Nucleus accumbens (tissue), 56 donors: Measurements from ENCODE around the gene ZSCAN20.
A peak's percentile ranks its signal among the peaks of the same experiment; 100 is the strongest.

Experiments used
- DNase-seq, 56 donors: peaks; one replicate each; lab custom pipeline; 2025; lab: John Stamatoyannopoulos, UW

The ZSCAN20 gene

GRCh38 chr1:33472269-33472980 lies at the start of gene ZSCAN20:
Gene ZSCAN20, plus strand, starts transcription at chr1:33472645. Its CDS starts 6,644 bp downstream, at chr1:33479289.
- DNase-seq: peak; percentile 75 to 100 (median 98)

GRCh38 chr1:33424205-33424604 lies 48.2 kb upstream of the ZSCAN20 start:
- no peak for DNase-seq

- DNase-seq: no peak
Measured at GRCh38 chr1:33424610-33425009, 47.8 kb upstream of the ZSCAN20 start.

GRCh38 chr1:33425900-33426299 lies 46.5 kb upstream of the ZSCAN20 start:
- no peak for DNase-seq

- DNase-seq: no peak
Measured at GRCh38 chr1:33426916-33427315, 45.5 kb upstream of the ZSCAN20 start.

- peak in 1 of 56 donors; percentile 8 for DNase-seq
Measured at GRCh38 chr1:33428661-33429060, 43.8 kb upstream of the ZSCAN20 start.

- DNase-seq: no peak
Measured at GRCh38 chr1:33429332-33429731, 43.1 kb upstream of the ZSCAN20 start.

- DNase-seq: peak in 33 of 56 donors; percentile 8 to 72 (median 48)
Measured at GRCh38 chr1:33429856-33430691, 42.4 kb upstream of the ZSCAN20 start.

GRCh38 chr1:33430692-33431593 lies 41.5 kb upstream of the ZSCAN20 start, which contains the start of gene PHC2:
Gene PHC2, minus strand, starts transcription at chr1:33431095. Its CDS starts 55,556 bp downstream, at chr1:33375539.
- DNase-seq: peak; percentile 66 to 100 (median 97)

GRCh38 chr1:33433509-33434362 lies 38.7 kb upstream of the ZSCAN20 start:
- peak in 1 of 56 donors; percentile 51 for DNase-seq

GRCh38 chr1:33434363-33434750 lies 38.1 kb upstream of the ZSCAN20 start:
- DNase-seq: no peak

- no peak for DNase-seq
Measured at GRCh38 chr1:33435096-33435820, 37.2 kb upstream of the ZSCAN20 start.

GRCh38 chr1:33436557-33437285 lies 35.7 kb upstream of the ZSCAN20 start:
- DNase-seq: no peak

GRCh38 chr1:33438364-33439160 lies 33.9 kb upstream of the ZSCAN20 start:
- no peak for DNase-seq

GRCh38 chr1:33439662-33440061 lies 32.8 kb upstream of the ZSCAN20 start:
- no peak for DNase-seq

- no peak for DNase-seq
Measured at GRCh38 chr1:33441088-33441745, 31.2 kb upstream of the ZSCAN20 start.

- no peak for DNase-seq
Measured at GRCh38 chr1:33442141-33442540, 30.3 kb upstream of the ZSCAN20 start.
